ENCODE data around the gene CLDN6. TPM values are rescaled to one million over a fixed set of nuclear protein-coding genes. Genes with fewer than 3 reads are reported as not detected.
A peak's percentile ranks its signal among the peaks of the same experiment; 100 is the strongest.

Gene CLDN6
- total and polyA plus RNA-seq, 2 experiments from 2014 or later, result 0.33 TPM; not detected in 1

DNA sequence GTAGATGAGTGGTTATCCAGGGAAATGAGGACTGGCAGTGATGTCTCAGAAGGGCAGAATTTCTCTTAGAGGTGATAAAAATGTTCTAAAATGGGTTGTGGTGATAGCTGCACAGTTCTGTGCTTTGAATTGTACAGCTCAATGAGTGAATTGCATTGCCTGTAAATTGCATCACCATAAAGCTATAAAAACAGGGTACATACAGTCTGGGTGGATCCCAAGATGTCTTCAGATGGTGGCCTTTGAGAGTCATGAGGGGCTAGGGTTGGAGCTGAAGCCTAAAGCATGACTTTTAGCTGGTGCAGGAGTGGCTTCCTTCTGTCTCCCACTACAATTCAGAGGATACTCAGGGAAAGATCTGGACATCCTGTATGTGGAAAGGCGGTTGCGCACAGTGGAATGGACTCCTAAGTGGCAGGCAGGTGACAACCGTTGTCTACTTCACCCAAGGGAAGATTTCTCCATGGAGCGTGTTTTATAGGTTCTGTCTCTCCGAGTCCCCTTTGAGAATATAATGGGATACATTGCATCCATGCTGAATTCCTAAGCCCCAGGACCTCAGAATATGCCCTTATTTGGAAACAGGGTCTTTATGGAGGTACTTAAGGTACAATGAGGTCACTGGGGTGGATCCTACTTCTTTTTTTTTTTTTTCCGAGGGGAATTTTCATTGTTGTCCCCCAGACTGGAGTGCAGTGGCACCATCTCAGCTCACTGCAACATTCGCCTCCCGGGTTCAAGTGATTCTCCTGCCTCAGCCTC, 45.8 kb upstream of the CLDN6 start:
- Histone ChIP-seq H3K79me2 (ENCODE audit: insufficient read depth) (no peaks in the 10 kb centered on the region), H4K20me1 (ENCODE audit: insufficient read depth) (no peaks in the 10 kb centered on the region), H3K27ac (no peak overlapping the region), H2AFZ (no peak overlapping the region), H3K4me3 (no peak overlapping the region), H3F3A (ENCODE audit: insufficient read depth) (no peaks in the 10 kb centered on the region), H3K9me3 (ENCODE audit: low read depth) (no peaks in the 10 kb centered on the region), H3K9me2 (ENCODE audit: insufficient read depth) (no peaks in the 10 kb centered on the region), H3K4me2 (ENCODE audit: unreplicated experiment) (no peak overlapping the region), H3K27me3 (replicated peaks; ENCODE audit: insufficient read depth) (no peaks in the 10 kb centered on the region), H3K4me1 (ENCODE audit: insufficient read depth) (peaks cover 5% of the 10 kb centered on the region), H3K9ac (no peak overlapping the region), H3K36me3 (ENCODE audit: low read depth) (no peaks in the 10 kb centered on the region)
- TF ChIP-seq EZH2phosphoT487 (IDR thresholded peaks at IDR 0.05; ENCODE audit: insufficient read depth, low read depth) (no peak), EZH2 (IDR thresholded peaks at IDR 0.05; ENCODE audit: insufficient read depth, poor library complexity, severe bottlenecking) (no peak)
- no peak for DNase-seq
- in situ Hi-C loops (cut with MboI), result no loop called here
- 83 to 85% methylated on average over 8 of the region's 8 CpGs for WGBS, 2 experiments (ENCODE audit: low coverage in 1 of 2, low lambda C conversion rate in 2 of 2, missing lambda C conversion rate in 2 of 2)

DNA sequence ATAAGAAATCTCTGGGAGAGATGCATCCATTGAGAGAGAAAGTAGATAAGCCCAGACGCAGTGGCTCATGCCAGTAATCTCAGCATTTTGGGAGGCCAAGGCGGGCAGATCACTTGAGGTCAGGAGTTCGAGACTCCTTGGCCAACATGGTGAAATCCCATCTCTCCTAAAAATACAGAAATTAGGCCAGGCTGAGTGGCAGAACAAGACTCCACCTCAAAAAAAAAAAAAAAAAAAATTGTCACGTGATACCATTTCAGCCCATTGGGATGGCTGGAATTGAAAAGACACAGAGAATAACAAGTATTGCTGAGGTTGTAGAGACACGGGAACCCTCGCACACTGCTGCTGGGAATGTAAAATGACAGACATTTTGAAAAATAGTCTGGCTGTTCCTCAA, 44.6 kb upstream of the CLDN6 start:
- Histone ChIP-seq H3K9me3 (ENCODE audit: low read depth) (no peaks in the 10 kb centered on the region), H3K4me3 (no peak overlapping the region), H4K20me1 (ENCODE audit: insufficient read depth) (no peaks in the 10 kb centered on the region), H3F3A (ENCODE audit: insufficient read depth) (no peaks in the 10 kb centered on the region), H3K27me3 (replicated peaks; ENCODE audit: insufficient read depth) (no peaks in the 10 kb centered on the region), H2AFZ (no peak overlapping the region), H3K4me1 (ENCODE audit: insufficient read depth) (peaks cover 5% of the 10 kb centered on the region), H3K79me2 (ENCODE audit: insufficient read depth) (no peaks in the 10 kb centered on the region), H3K9ac (no peak overlapping the region), H3K4me2 (ENCODE audit: unreplicated experiment) (no peak overlapping the region), H3K36me3 (ENCODE audit: low read depth) (no peaks in the 10 kb centered on the region), H3K9me2 (ENCODE audit: insufficient read depth) (no peaks in the 10 kb centered on the region), H3K27ac (no peak overlapping the region)
- TF ChIP-seq EZH2 (IDR thresholded peaks at IDR 0.05; ENCODE audit: insufficient read depth, poor library complexity, severe bottlenecking), result no peak
- WGBS, 2 experiments (ENCODE audit: low coverage in 1 of 2, low lambda C conversion rate in 2 of 2, missing lambda C conversion rate in 2 of 2), result 82 to 86% methylated on average over 6 of the region's 6 CpGs
- in situ Hi-C loops (cut with MboI), result no loop called here
- no peak for DNase-seq

DNA sequence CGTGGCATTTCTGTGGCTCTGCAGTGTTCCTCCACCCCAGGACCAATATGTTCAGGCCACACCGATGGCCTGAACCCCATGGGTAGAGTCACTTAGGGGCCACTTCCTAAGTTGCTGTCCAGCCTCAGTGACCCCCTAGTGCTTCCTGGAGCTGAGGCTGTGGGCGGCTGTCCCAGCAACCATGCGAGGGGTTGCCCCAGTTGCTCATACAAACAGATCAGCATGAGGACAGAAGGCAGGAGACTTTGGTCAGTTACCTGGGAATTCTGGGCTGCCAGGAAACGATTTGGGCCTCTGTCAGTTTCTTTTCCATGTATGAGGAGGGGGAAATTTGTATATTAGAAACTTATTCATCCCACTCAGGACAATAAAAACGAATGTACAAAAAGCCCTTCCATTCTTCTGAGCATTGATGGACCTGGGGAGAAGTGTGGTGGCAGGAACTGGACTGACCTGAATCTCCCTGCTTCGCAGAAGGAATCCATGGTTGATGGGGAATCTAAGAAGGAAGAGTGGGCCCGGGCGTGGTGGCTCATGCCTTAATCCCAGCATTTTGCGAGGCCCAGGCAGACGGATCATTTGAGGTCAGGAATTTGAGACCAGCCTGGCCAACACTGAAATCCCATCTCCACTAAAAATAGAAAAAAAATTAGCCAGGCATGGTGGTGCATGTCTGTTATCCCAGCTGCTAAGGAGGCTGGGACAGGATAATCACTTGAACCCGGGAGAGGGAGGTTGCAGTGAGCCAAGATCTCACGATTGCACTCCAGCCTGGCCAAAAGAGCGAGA, 42.5 kb upstream of the CLDN6 start:
- in situ Hi-C loops (cut with MboI), result no loop called here
- H3F3A ChIP-seq (ENCODE audit: insufficient read depth), result no peaks in the 10 kb centered on the region
- DNase-seq, result no peak
- H3K9me2 ChIP-seq (ENCODE audit: insufficient read depth), result no peaks in the 10 kb centered on the region
- H4K20me1 ChIP-seq (ENCODE audit: insufficient read depth), result no peaks in the 10 kb centered on the region
- no peaks in the 10 kb centered on the region for H3K27me3 ChIP-seq (replicated peaks; ENCODE audit: insufficient read depth)
- WGBS, 2 experiments (ENCODE audit: low coverage in 1 of 2, low lambda C conversion rate in 2 of 2, missing lambda C conversion rate in 2 of 2), result 73 to 74% methylated on average over 14 of the region's 14 CpGs
- no peak overlapping the region for H2AFZ ChIP-seq
- peaks cover 4% of the 10 kb centered on the region for H3K4me1 ChIP-seq (ENCODE audit: insufficient read depth)
- H3K4me2 ChIP-seq (ENCODE audit: unreplicated experiment), result no peak overlapping the region
- no peaks in the 10 kb centered on the region for H3K9me3 ChIP-seq (ENCODE audit: low read depth)
- no peak overlapping the region for H3K9ac ChIP-seq
- no peak overlapping the region for H3K27ac ChIP-seq
- H3K36me3 ChIP-seq (ENCODE audit: low read depth), result no peaks in the 10 kb centered on the region
- H3K79me2 ChIP-seq (ENCODE audit: insufficient read depth), result no peaks in the 10 kb centered on the region
- no peak overlapping the region for H3K4me3 ChIP-seq
- no peak for TF ChIP-seq EZH2phosphoT487 (IDR thresholded peaks at IDR 0.05; ENCODE audit: insufficient read depth, low read depth)
- TF ChIP-seq EZH2 (IDR thresholded peaks at IDR 0.05; ENCODE audit: insufficient read depth, poor library complexity, severe bottlenecking), result no peak

DNA sequence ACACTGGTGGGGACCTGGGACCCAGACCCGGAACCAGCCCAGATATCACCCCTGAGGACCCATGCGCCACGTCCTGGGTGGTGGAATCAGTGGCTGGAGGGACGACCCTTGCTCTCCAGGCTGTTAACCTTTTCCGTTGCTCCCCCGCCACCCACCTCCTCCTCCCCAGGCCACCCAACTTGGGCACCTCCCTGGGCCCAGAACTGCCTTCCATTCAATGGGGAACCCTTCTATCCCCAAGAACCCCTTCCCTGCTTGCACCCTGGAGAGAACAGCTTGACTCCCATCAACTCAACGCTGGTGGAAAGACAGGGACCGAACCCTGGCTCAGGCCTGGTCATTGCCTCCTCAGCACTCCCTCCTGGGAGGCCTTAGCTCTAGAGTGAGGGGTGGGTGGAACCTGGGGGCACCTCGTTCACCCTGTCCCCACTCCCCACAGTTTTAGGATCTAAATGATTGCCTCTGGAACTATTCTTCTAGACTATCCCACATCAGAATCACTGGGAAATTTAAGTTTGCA, 41.8 kb upstream of the CLDN6 start:
- no peak for TF ChIP-seq EZH2phosphoT487 (IDR thresholded peaks at IDR 0.05; ENCODE audit: insufficient read depth, low read depth)
- TF ChIP-seq EZH2 (IDR thresholded peaks at IDR 0.05; ENCODE audit: insufficient read depth, poor library complexity, severe bottlenecking), result no peak
- Histone ChIP-seq H3K36me3 (ENCODE audit: low read depth) (no peaks in the 10 kb centered on the region), H4K20me1 (ENCODE audit: insufficient read depth) (no peaks in the 10 kb centered on the region), H3K4me1 (ENCODE audit: insufficient read depth) (no peaks in the 10 kb centered on the region), H3K27ac (peak overlapping the region; percentile 17; the same call in 1 of the 2 replicates), H2AFZ (peak overlapping the region; percentile 96), H3F3A (ENCODE audit: insufficient read depth) (no peaks in the 10 kb centered on the region), H3K79me2 (ENCODE audit: insufficient read depth) (no peaks in the 10 kb centered on the region), H3K9me2 (ENCODE audit: insufficient read depth) (no peaks in the 10 kb centered on the region), H3K9me3 (ENCODE audit: low read depth) (no peaks in the 10 kb centered on the region), H3K4me3 (peak overlapping the region; percentile 90), H3K9ac (peak overlapping the region; percentile 86), H3K27me3 (replicated peaks; ENCODE audit: insufficient read depth) (no peaks in the 10 kb centered on the region), H3K4me2 (ENCODE audit: unreplicated experiment) (peak overlapping the region; percentile 81)
- in situ Hi-C loops (cut with MboI), result no loop called here
- 77 to 83% methylated on average over 8 to 9 of the region's 9 CpGs for WGBS, 2 experiments (ENCODE audit: low coverage in 1 of 2, low lambda C conversion rate in 2 of 2, missing lambda C conversion rate in 2 of 2)
- no peak for DNase-seq
